ENCODE data around the gene DCTN3.

Gene DCTN3

GRCh38 chr9:34610434-34611206, 9.7 kb downstream of the DCTN3 start:
- TF ChIP-seq MAX (IDR thresholded peaks at IDR 0.05) = no peak
- TF ChIP-seq ZBTB7A (IDR thresholded peaks at IDR 0.05; ENCODE audit: low read depth) = no peak
- no peak for TF ChIP-seq CEBPB (IDR thresholded peaks at IDR 0.05)
- TF ChIP-seq EP300 (IDR thresholded peaks at IDR 0.05; ENCODE audit: borderline replicate concordance) = no peak
- TF ChIP-seq NFIC (IDR thresholded peaks at IDR 0.05) = no peak
- TF ChIP-seq EGR1 (IDR thresholded peaks at IDR 0.05) = no peak
- TF ChIP-seq TEAD4 (IDR thresholded peaks at IDR 0.05) = no peak
- no peak for TF ChIP-seq REST (IDR thresholded peaks at IDR 0.05; ENCODE audit: low read depth)
- no peak for TF ChIP-seq RAD21 (IDR thresholded peaks at IDR 0.05; ENCODE audit: low read depth)
- no peak for TF ChIP-seq TCF12 (IDR thresholded peaks at IDR 0.05; ENCODE audit: low read depth)
- TF ChIP-seq TAF1 (IDR thresholded peaks at IDR 0.05; ENCODE audit: low read depth) = no peak
- no peak for TF ChIP-seq FOXM1 (IDR thresholded peaks at IDR 0.05; ENCODE audit: borderline replicate concordance, low read depth)
- TF ChIP-seq USF1 (IDR thresholded peaks at IDR 0.05) = no peak
- no peak for TF ChIP-seq CREB1 (IDR thresholded peaks at IDR 0.05; ENCODE audit: low read depth)

- TF ChIP-seq EP300 (IDR thresholded peaks at IDR 0.05; ENCODE audit: borderline replicate concordance) (no peak), CREB1 (IDR thresholded peaks at IDR 0.05; ENCODE audit: low read depth) (no peak), CEBPB (IDR thresholded peaks at IDR 0.05) (no peak), EGR1 (IDR thresholded peaks at IDR 0.05) (no peak), TEAD4 (IDR thresholded peaks at IDR 0.05) (no peak), RAD21 (IDR thresholded peaks at IDR 0.05; ENCODE audit: low read depth) (no peak), MAX (IDR thresholded peaks at IDR 0.05) (no peak), ZBTB7A (IDR thresholded peaks at IDR 0.05; ENCODE audit: low read depth) (no peak), NFIC (IDR thresholded peaks at IDR 0.05) (no peak), YY1 (IDR thresholded peaks at IDR 0.05; ENCODE audit: low read depth) (no peak), USF1 (IDR thresholded peaks at IDR 0.05) (no peak), FOXM1 (IDR thresholded peaks at IDR 0.05; ENCODE audit: borderline replicate concordance, low read depth) (no peak), TCF12 (IDR thresholded peaks at IDR 0.05; ENCODE audit: low read depth) (no peak), REST (IDR thresholded peaks at IDR 0.05; ENCODE audit: low read depth) (no peak), TAF1 (IDR thresholded peaks at IDR 0.05; ENCODE audit: low read depth) (no peak)
Measured at GRCh38 chr9:34607331-34607730, 13.0 kb downstream of the DCTN3 start.

GRCh38 chr9:34606905-34607304, 13.4 kb downstream of the DCTN3 start:
- TF ChIP-seq CREB1 (IDR thresholded peaks at IDR 0.05; ENCODE audit: low read depth) (no peak), CEBPB (IDR thresholded peaks at IDR 0.05) (no peak), USF1 (IDR thresholded peaks at IDR 0.05) (no peak), EP300 (IDR thresholded peaks at IDR 0.05; ENCODE audit: borderline replicate concordance) (no peak), TAF1 (IDR thresholded peaks at IDR 0.05; ENCODE audit: low read depth) (no peak), RAD21 (IDR thresholded peaks at IDR 0.05; ENCODE audit: low read depth) (no peak), MAX (IDR thresholded peaks at IDR 0.05) (no peak), REST (IDR thresholded peaks at IDR 0.05; ENCODE audit: low read depth) (no peak), YY1 (IDR thresholded peaks at IDR 0.05; ENCODE audit: low read depth) (no peak), FOXM1 (IDR thresholded peaks at IDR 0.05; ENCODE audit: borderline replicate concordance, low read depth) (no peak), TCF12 (IDR thresholded peaks at IDR 0.05; ENCODE audit: low read depth) (no peak), ZBTB7A (IDR thresholded peaks at IDR 0.05; ENCODE audit: low read depth) (no peak), NFIC (IDR thresholded peaks at IDR 0.05) (no peak), EGR1 (IDR thresholded peaks at IDR 0.05) (no peak), TEAD4 (IDR thresholded peaks at IDR 0.05) (no peak)

Measured in Ishikawa (cell line).